Activated naive CD4-positive, alpha-beta T cell treated with anti-CD3 and anti-CD28 coated beads, Interleukin-2, amount 50 U/mL, for 16 hours (primary cell): ENCODE data around the gene GGNBP2.
"Not testable (repeated sequence)": the region's sequence is repeated elsewhere in the genome, so short reads cannot be mapped to it uniquely, and the experiment has no call there.

Experiments
- DNase-seq: peaks from one replicate; pipeline ENCODE4 v3.0.0-alpha.2; 2020

Gene GGNBP2

DNA sequence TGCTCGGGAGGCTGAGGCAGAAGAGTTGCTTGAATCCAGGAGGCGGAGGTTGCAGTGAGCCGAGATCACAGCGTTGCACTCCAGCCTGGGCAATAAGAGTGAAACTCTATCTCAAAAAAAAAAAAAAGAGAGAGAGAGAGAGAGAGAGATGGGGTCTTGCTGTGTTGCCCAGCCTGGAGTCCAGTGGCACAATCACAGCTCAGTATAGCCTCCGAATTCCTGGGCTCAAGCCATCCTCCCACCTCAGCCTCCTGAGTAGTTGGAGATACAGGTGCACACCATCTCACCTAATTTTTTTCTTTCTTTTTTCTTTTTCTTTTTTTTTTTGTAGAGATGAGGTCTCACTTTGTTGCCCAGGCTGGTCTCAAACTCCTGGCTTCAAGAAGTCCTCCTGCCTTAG lies 60.3 kb downstream of the GGNBP2 start:
- DNase-seq: not testable (repeated sequence)

DNA sequence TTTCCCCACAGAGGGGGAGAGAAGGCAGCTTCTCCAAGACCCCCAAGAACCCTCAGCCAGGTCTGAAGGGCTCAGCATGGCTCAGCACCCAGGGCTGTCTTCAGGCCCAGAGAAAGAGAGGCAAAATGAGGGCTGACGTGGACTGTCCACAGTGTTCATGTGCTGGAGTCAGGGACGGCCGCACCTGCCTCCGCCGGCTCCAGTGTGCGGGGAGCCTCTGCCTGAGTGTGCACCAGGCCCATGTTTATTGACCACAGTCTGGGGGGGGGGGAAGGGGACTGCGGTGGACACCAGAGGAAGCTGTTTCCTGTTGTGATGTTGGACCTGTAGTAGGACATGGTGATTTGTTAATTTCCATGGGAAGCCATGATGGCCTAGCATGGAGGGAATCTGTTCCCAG lies 63.6 kb downstream of the GGNBP2 start:
- DNase-seq: no peak

DNA sequence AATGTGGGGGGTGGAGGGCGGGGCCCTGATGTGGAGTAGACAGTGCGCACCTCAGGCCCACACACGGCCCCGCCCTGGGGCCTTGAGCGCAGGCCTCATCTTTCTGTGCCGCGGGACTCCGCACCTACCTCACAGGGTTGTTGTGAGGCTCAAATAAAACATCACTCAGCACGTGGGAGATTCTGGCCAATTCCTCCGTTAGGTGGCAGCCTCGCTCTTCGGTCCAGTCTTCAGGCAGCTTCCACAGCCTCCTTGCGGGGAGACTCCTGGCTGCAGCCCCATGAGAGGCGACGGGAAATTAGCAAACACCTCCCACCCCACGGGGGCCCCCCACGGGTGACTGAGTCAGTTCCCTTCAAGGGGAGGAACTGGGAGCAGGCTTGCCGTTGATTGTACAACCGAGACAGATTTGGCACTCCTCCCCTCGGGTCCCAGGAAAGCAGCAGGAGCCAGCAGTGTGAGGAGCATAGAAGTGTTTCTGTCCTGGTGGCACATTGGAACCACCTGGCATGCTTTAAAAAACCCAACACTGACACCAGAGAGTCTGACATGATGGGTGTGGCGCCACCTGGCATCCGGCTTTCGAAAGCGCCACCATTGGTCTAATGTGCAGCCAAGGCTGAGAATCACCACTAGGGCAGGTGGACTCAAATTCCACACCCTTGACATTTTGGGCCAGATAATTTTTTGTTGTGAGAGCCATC lies 64.2 kb downstream of the GGNBP2 start:
- no peak for DNase-seq

DNA sequence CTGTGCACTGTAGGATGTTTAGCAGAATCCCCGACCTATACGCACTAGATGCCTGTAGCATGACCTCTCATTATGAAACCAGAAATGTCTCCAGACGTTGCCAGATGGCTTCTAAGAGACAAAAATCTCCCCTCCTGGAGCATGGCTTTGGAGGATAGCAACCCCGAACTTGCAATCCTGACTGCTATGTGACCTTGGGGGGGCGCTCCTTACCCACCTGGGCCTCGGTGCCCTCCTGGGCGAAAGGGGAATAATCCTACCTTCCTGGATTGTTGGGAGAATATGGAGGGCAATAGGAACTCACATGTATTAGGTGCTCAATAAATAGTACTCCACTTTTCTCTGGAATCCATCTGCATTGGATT lies 64.8 kb downstream of the GGNBP2 start:
- no peak for DNase-seq

DNA sequence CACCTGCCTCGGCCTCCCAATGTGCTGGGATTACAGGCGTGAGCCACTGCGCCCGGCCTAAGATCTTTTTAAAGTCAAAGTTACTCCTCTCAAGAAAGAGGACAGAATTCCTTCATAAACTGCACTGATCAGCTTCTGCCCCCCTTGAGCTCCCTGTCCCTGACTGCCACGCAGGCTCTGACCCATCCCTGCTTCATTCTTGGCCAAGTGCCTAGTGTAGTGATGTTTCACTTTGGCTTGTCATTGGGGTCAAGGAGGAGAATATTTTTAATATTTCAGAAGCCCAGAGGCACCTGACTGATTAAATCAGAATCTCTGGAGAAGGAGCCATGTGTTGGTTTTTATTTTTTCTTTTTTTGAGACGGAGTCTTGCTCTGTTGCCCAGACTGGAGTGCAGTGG lies 65.8 kb downstream of the GGNBP2 start:
- DNase-seq: no peak

DNA sequence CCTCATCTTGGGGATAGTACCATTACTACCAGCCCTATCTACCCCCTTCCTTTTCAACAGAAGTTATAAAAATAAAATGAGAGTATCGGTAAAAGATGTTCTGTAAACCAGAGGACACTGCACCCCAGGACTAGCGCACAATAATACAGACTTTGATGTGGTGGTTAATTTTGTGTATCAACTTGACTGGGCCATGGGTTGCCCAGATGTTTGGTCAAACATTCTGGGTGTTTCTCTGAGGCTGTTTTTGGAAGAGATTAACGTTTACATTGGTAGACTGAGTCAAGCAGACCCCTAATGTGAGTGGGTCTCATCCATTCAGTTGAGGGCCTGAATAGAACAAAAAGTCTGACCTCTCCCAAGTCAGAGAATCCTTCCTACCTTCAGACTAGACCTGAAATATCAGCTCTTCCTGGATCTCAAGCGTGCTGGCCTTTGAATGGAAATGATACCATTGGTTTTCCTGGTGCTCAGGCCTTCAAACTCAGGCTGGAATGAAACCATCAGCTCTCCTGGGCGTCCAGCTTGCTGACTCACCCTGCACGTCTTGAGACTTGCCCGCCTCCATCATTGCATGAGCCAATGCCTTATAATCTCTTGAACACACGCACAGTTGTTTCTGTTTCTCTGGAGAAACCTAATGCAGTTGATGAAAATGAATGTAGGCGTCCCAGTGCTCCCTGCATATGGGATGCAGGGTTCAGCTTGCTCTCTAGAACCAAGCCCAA lies 66.8 kb downstream of the GGNBP2 start:
- no peak for DNase-seq

DNA sequence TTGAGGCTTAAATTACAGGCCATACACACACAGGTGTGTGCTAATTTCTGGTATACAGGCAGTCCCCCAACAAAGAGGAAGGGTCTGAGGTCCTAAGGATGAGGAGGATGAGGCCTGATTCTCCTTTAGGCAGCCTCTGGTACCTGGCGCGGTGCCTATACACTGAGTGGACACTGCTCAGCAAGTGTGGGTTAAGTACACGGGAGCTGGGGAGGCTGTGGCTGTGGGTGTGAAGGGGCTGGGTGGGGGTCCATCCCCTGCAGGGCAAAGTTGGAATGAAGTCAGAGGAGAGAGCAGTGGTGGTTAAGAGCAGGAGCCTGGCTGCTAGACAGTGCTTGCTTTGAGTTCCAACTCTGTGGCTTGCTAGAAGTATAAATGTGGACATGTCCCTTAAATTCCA lies 67.6 kb downstream of the GGNBP2 start:
- no peak for DNase-seq

DNA sequence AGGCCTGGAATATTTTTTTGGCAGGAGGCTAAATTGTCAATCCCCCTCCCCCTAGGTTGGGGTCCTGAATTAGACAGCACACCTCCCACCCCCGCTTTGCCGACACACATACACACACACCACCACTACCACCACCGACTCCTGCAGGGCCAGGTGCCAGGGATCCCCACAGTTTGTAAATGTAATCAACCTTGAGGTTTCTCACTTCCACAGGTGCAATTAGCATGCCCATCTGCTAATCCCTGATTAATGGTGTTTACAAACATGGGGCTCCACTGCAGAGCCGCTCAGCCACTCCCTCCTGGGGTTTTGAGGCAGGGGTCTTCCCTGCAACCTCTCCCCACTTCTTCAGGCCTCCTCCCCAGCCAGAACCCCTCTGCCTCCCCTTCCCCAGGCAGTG lies 68.4 kb downstream of the GGNBP2 start:
- DNase-seq: no peak

DNA sequence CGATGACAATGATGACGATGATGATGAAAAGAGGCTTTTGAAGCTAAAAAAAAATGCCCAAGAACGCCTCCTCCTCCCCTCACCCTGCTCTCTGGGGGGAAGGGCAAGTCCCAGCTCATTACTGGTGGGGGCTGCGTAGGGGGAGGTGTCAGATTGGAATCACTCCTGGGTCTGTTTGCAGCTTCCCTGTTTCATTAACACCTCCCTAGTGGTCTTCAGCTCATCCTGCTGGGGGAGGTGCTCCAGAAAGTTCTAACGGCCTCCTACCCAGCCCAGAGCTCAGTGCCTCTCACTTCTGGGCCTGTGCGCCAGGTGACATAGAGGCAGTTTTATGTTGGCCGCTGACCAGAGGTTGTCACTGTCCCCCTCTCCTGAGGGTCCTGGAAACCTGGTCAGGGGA lies 69.4 kb downstream of the GGNBP2 start:
- DNase-seq: no peak

DNA sequence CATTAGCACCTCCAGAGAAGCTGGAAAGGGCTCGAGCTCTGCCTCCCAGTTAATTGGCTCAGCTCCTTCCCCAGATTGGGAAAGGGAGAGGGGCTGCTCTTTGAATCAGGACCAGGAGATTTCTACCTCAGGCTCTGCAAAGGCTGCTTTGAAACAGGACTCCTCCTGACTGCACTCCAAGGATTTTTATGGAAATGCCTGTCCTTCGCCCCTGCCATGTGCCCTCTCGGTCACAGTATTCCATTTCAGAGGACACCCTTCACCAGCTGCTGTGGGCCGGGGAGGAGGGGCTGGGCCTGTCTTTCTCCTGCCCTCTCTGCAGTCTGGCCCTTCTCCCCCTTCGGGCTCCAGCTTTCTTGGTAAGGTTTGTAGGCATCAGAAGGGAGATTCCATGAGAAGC lies 70.2 kb downstream of the GGNBP2 start:
- DNase-seq: no peak

DNA sequence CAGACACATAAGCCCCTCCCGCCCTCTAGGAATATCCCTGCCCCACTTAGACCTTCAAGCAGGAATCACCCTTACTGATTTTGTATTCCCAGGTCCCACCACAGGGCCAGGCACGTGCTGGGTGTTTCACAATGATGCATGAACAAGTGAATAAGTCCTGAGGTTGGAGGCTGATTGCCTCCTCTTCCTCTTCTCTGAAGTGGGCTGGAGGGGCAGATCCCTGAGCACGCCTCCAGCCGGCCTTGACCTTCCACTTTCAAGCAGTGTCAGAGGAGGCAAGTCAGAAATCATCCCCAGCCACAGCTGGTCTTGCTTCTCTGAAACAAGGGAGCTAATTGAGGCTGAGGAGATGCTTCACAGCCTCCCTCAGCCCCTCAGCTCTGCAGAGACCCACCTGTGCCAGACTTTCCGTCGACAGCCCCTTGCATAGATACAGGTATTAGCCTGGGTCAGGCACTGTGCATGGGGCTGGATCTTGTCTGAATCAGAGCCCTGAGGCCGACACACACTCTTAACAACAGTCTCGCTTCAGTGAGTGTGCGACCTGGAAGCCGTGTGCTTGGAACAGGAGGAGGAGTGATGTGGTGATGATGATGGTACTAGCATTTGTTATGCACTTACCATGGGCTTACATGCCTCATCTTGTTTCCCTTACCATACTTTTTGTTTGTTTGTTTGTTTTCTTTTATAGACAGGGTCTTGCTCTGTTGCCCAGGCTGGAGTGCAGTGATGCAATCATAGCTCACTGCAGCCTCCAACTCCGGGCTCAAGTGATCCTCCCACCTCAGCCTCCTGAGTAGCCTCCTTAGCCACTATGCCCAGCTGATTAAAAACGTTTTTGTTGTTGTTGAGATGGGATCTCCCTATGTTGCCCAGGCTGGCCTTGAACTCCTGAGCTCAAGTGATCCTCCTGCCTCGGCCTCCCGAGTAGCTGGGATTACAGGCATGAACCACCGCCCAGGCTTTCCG lies 71.6 kb downstream of the GGNBP2 start:
- DNase-seq: no peak

DNA sequence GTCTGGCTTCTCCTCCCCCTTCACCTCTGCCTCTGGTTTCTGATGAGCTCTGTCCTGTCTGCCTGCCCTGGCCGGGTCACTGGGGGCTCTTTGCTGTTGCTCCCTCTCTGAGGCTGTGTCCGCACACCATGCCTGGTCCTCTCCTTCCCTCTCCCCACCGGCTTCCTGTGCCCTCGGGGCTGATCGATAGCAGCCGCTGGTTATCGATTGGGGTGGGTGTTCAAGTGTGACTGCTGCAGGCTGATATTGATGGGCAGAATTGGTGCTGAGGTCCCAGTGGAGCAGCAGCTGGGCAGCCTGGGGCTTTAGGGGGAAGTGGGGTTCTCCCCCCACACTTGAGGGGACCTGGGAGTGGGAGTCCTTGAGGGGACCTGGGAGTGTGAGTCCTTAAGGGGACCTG lies 73.1 kb downstream of the GGNBP2 start:
- no peak for DNase-seq

DNA sequence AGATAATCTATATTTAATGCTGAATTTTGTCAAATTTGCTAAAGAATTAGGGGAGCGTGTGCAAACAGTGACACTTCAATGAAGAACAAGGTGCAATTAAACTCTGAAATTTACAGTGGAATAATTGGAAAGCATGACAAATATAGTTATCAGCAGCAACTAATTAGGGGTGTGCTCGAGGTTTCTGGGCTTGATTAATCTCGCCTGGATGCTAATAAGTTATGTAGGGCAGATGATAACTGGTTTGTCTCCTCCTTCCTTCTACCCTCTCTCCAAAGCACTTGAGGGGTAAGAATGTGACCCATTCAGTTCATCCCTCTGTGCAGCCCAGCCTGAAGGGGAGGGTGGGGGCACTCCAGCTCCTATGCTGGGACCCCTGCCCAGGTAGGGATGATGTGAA lies 78.6 kb downstream of the GGNBP2 start:
- no peak for DNase-seq

DNA sequence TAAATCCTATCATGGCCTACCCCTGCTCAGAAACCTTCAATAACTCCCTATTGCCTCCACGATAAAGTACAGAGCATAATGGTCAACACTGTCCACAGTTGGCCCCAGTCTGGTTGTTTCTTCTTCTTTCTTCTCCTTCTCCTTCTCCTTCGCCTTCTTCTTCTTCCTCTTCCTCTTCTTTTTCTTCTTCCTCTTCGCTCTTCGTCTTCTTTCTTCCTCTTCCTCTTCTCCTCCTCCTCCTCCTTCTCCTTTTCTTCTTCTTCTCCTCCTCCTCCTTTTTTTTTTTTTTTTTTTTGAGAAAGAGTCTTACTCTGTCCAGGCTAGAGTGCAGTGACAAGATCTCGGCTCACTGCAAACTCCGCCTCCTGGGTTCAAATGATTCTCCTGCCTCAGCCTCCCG lies 80.5 kb downstream of the GGNBP2 start:
- no peak for DNase-seq

DNA sequence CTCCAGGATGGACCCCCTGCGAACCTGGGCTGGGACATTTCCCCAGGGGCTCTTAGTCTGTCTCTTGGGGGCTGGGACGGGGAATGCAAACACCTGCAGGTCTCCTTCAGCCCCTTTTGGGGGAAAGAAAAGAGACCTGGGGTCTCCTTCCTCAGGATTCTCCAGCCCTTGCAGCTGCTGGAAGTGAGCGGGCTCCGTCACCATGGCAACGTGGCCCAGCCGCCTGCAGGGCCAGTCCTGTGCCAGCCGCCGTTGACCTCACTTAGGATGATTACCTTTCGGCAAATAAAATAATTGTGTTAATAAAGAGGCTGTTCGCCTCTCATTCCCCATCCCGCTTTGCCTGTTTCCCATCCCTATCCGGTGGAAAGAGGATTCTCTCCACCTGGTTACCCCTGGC lies 82.4 kb downstream of the GGNBP2 start:
- DNase-seq: no peak

DNA sequence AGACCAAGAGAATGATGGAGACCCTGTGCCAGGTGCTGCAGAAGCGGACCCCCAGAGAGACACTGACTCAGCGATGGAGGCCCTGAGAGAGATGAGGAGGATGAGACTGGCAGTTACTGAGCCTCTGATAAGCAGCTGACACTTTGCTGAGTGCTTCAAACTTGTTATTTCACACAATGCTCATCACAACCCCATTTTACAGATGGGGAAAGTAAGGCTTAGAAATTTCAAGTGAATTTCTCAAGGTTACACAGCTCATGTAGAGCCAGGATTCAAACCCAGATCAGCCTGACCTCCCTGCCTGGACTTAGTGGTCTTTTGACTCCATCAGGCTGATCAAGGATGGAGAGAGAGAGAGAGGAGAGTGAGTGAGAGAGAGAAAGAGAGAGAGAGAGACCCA lies 83.9 kb downstream of the GGNBP2 start:
- DNase-seq: no peak

DNA sequence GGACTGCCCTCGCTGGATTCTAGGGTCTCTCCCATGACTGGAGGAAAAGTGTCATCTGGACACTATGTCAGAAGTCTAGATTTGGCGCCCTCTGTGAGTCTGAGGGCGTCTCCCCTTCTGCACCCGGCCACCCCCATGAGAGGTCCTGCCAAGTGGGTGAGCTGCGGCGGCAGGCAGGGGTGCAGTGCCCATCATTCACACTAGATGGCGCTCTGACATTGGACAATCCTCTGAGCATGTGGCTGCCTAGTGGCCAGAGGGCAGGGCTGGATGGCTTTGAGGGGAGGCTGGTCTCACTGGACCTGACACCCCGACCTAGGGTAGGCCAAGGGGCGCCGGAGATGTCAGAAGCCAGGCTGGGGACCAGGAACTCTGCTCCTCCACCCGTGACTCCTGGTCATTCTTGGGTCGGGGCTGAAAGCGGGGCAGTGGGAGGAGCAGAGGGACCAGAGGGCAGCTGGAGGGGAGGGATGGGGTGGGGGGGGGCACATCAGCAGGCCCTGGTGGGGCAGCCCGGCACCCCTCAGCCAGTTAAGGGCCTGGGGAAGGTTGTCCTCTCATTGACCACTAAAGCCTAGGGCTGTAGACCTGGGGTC lies 84.6 kb downstream of the GGNBP2 start:
- peak; percentile 80 for DNase-seq

DNA sequence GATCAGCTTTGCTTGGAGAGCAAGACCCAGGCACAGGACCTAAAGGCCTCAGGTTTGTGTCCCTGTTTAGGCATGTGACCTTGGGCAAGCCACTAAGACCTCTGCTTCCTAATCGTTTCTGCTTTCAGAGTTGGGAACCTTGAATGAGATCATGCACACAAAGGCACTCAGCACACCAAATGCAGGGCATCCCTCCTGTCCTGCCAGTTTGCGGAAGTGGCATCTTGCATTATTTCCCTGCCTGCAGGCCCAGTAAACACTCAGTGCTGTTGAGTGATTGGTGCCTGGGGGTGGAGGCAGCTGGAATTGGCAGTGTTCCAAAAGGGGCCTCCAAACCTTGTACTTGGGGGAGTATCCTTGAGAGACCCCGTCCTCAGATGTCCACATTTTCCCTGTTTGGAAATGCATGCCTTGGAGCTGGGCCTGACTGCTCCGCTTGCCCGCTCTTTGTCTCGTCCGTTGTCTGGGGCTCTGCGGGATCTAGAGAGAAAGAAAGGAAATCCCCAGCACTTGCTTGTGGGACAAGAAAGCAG lies 85.3 kb downstream of the GGNBP2 start:
- DNase-seq: no peak

DNA sequence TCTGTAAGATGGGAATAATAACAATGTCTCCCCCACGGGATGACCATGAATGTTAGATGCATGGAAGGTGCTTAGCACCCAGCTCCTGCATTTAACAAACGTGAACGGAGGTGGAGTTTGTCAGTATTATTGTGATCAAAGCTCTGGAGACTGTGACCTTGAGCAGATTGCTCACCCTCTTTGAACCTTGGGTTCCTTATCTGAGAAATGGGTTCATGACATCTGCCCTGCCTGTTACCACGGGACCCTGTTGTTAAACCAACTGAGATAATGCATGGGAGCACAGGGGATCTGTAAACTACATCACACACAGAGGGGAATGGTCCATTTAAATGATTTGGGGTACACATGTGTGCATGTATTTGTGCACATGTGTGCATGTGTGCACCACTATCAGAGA lies 86.3 kb downstream of the GGNBP2 start:
- DNase-seq: no peak

DNA sequence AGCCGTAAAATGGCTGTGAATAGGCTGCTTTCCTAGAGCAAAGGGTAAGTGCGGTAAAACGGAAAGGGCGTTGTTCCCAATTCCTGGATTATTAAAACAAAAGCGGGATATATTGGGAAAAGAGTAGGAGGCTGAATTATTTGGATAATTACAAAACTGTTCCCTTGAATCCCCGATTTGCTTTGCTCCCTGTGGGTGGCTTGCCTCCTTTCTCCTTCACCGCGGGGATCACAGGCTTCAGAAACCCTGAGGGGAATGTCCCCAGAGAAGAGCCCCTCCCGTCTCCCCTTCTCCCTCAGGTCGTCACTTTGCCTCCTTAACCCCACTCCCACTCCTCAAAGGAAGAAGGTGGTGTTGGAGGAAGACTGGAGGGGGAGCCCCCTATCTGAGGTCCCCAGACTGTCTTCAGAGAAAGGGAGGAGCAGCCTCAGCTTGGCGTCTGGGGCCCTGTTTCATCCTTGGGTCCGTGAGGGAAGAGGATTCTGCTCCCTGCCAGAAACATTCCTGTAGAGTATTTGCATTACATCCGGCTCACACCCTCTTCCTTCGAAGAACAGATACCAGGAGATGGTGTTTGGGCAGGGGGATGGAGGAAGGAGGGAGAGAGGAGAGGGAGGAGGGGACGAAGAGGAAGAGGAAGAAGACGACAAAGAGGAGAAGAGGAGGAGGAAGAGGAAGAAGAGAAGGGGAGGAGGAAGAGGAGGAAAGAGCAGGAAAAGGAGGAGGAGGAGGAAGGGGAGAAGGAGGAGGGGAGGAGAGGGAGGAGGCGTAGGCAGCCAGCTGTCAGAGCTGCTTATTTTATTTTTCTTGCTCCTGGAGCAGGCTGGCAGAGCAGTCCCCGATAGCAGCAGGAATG lies 88.4 kb downstream of the GGNBP2 start:
- no peak for DNase-seq
